SW480 (cell line): ENCODE measurements around the gene SPOCK3.
"Not testable (repeated sequence)": the region's sequence is repeated elsewhere in the genome, so short reads cannot be mapped to it uniquely, and the experiment has no call there.

Experiments
- DNase-seq: peaks from one replicate; pipeline ENCODE4 v3.0.0-alpha.2; 2016; ENCODE audit warnings: low spot score

Gene SPOCK3

DNA sequence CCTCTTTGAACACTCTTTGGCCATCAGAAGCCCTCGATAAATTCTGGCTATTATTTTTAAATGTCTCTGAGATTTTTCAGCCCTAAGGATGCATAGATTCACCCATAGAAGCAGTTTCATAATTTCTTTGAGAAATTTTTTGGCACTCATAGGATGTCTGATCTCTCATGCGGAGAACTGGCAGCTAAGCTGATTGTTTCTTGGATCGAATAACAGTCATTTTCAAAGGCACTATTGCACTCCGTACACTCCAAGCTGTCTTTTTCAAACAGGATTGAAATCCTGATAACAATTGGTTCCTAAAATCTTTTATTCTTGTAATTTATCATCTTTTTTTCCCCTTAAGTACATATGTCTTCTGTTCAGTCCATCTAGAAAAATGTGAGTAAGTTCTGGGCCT is 411.9 kb downstream of the SPOCK3 start:
- DNase-seq, result no peak

DNA sequence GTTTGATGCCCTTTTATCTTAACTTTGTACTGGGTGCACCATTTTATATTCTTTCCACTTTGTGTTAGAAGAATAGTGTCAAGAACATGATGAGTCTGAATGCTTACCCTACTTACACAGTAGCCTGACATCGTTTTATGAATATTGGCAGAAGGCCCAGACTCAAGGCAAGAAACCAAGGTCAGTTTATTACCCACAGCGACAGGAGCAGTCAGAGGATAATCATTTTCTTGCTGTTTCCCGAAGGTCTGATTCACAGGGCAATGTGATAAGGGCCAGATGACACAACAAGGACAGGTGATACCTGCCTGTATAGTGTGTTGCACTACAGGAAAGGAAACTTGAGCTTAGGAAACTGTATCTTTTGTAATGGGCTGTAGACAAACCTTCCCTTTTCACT is 417.4 kb downstream of the SPOCK3 start:
- DNase-seq, result no peak

DNA sequence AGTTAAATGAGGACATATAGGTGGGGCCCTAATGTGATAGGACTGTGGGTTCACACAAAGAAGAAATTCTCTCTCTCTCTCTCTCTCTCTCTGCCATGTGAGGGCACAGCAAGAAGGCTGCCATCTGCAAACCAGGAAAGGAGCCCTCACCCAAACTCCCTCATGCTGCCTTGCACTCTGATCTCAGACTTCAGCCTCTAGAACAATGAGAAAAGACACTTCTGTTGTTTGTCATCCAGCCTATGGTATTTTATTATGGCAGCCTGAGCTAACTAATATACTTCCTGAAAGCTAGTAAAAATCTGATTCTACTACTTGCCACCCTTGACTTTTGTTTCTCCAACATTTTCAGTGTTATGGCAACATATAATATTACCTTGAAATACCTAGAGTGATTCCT is 425.9 kb downstream of the SPOCK3 start:
- DNase-seq, result no peak

DNA sequence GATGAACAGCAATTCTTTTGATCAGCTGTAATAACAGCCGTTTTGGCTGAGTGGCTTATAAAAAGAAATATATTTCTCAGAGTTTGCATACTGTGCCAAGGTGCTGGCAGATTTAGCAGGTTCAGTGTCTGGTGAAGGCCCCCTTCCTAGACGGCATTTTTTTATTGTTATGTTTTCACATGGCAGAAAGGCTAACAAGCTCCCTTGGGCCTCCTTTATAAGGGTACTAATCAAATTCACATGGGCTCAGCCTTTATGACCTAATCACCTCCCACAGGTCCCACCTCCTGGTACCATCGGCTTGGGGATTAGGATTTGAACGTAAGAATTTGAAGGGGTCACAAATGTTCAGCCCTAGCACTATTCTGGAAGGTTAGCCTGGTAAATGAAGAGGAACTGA is 431.9 kb downstream of the SPOCK3 start:
- no peak for DNase-seq

DNA sequence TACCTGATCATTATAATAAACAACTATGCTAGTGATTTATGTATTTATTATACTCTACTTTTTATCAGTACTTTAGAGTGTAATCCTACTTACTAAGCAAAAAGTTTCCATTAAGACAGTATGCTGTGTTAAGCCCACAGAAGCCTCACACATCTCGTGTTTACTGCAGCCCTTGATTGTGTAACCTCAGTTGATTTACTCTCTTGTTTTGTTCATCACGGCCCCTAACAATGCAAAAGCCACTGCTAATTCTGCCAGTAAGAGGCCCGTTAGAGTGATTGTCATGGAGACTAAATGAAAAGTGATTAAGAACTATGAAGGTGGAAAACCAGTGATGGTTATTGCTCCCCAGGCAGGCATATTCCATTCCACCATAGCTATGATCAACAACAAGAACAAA is 436.2 kb downstream of the SPOCK3 start:
- DNase-seq, result no peak

DNA sequence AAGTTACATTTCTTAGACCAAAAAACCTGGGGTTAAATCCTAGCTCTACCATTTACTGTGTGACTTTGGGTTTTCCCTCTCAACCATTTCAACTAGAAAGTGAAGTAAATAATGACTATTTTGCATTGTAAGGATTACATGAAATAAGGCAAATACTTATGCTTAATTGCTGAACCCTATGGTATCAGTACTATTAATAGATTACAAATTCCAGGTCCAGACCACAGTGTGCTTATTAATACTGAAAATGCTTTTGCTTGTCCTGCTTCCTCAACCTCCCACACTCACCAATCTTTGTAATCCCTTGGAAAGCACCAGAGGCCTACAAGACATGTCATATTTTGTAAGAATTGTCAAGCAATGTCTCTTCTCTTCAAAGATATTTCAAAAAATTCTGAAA is 456.5 kb downstream of the SPOCK3 start:
- no peak for DNase-seq

DNA sequence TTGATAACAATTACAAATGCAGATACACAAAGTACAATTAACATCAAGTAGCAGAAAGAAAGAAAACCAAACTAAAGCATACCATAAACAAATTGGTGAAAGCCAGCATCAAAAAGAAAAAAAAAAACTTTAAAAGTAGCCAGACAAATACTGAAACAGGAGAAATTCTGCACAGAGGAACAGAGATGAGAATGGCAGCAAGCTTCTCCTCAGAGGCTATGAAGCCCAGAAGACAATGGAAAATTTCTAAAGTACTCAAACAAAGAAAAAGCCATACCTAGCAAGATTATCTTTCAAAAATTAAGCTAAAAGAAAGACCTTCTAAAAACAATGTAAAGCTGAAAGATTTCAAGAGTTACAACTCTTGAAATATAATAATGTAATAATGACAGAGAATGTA is 471.3 kb downstream of the SPOCK3 start:
- DNase-seq, result no peak

DNA sequence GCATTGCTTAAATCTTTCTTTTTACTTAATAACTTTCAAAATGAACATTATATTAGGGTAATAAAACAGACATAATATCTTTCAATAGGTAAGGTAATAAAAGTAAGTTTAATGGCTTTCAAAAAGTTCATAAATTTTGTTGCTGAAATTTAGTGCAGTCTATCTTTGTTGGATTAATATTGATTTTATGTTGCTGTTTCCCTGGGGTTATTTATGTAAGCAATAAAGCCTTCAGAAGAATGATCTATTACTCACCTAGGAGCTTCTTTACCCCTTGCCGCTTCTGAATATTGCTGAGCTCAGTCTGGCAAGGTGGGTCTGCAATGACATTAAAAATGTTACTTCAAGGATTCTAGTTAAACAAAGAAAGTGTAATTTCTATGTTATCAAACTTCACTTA is 492.6 kb downstream of the SPOCK3 start:
- no peak for DNase-seq

DNA sequence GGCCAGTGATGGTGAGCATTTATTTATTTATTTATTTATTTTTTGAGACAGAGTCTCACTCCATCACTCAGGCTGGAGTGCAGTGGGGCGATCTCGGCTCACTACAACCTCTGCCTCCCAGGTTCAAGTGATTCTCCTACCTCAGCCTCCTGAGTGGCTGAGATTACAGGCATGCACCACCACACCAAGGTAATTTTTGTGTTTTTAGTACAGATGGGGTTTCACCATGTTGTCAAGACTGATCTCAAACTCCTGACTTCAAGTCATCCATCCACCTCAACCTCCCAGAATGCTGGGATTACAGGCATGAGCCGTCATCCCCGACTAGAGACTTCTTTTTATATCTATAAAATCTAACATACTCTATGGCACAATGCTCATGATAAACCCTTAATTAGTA is 495.1 kb downstream of the SPOCK3 start:
- DNase-seq, result not testable (repeated sequence)

DNA sequence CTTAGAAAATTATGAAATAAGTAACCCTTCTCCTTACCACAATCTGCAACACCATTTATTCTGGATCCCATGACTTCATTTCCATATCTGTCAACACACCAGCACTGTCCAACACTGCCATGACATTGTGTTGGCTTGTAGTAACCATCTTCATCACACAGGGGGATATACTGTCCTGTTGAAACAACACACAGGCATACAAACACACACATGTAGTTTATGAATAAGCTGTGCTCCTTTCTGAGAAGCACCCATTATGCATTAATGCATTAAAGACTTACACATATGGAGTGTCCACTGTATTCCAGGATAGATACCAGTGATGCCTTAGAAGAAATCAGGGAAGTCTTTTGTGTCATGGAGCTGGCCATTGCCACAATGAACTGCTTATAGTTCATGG is 496.9 kb downstream of the SPOCK3 start:
- DNase-seq, result no peak

DNA sequence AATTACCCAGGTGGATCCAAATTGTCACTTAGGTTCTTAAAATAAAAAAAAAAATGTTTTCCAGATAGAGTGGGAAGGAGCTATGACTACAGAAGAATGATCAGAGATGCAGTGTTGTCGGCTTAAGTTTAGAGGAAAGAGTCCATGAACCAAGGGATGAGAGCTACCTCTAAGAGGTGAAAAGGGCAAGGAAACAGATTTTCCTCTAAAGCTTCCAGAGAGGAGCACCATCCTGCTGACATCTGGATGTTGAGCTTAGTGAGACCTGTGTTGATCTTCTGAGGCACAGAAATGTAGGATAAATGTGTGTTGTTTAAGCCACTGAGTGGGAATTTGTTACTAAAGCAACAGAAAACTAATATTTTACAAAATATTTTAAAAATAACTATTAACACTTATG is 498.7 kb downstream of the SPOCK3 start:
- no peak for DNase-seq

DNA sequence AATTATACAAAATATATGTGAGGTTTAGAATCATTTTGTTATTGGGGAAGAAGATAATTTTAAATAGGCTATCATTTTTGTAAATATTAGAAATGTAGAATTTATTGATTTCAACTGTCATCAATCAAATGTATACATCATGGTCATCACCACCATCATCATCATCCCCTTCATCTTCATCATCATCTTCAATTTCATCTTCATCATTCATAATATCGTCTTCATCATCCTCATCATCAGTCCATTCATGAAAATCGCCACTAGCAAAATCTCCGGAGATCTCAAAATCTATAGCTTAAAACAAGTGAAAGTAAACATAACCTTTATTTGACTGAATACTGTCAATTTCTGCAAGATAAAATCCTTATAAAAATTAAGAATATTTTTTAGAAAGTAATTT is 499.5 kb downstream of the SPOCK3 start:
- no peak for DNase-seq

DNA sequence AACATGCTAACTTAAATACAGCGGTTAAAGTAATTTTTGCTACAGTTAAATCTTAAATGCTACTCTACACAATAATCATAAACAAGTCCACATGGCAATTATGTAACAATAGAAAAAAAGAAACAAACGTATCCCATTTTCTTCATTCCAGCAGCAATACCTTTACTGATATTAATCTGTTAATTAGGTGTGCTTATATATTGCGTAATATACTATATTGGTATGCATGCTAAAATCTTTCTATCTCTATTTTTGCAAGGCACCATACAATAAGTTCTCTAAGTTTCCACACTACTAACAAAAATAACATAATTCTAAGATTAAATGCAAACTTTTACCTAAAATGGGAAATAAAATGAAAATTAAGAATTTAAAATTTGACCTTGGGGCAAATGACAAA is 500.6 kb downstream of the SPOCK3 start:
- DNase-seq, result no peak

DNA sequence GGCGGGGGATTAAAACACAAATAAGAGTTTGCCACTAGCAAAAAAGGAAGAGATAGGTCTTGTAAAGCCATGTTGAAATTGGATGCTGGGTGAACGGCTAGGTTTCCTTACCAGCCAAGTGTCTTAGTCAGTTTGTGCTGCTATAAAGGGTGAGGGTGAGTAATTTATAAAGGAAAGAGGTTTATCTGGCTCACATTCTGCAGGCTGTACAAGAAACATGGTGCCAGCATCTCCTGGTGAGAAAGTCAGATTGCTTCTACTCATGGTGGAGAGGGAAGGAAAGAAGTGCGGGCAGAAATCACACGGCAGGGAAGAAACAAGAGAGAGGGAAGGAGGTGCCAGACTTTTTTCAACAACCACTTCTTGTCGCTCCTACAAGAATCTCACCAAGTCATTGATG is 507.5 kb downstream of the SPOCK3 start:
- no peak for DNase-seq

DNA sequence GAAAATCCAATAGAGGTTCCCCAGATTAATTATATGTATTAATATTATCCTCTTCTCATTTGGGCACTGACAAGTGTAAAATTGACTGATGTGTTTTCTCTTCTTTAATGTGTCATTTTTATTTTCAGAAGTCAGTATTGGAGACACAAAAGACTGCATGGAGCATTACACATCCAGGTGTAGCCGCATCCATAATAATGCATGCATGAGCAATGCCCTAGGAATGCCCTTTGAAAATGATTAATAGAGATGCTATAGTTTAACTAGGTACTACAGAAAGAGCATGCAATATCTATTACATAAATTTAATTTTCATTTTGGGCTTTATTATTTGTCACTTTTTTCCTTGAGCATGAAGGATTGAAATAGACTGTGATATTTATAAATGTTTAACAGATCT is 509.9 kb downstream of the SPOCK3 start:
- DNase-seq, result peak; percentile 2

DNA sequence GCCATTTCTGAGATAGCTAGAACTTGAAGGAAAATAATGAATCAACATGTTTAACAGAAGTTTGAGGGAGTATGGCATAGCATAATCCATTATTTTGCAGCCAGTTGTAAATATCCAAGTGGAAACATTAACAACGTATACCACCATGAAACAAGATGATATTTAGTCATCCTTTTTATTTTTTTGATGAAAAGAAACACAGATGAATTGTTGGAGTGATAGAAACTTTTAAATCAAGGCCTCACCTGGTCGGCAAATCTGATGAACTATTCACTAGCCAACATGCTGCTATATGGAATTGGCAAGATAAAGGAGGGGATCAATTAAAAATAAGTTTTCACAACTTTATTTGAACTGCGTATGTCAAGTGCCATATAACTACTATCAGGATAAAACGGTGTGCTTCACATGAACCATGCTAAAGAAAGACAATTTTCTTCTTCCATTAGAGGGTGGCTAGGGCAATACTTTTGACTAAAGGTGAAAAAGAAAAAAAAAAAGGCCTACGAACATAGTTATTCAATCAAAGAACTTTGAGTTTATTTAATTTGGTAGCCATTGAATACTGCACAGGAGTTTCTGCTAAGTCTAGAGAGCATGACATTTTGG is 510.7 kb downstream of the SPOCK3 start:
- DNase-seq, result no peak

DNA sequence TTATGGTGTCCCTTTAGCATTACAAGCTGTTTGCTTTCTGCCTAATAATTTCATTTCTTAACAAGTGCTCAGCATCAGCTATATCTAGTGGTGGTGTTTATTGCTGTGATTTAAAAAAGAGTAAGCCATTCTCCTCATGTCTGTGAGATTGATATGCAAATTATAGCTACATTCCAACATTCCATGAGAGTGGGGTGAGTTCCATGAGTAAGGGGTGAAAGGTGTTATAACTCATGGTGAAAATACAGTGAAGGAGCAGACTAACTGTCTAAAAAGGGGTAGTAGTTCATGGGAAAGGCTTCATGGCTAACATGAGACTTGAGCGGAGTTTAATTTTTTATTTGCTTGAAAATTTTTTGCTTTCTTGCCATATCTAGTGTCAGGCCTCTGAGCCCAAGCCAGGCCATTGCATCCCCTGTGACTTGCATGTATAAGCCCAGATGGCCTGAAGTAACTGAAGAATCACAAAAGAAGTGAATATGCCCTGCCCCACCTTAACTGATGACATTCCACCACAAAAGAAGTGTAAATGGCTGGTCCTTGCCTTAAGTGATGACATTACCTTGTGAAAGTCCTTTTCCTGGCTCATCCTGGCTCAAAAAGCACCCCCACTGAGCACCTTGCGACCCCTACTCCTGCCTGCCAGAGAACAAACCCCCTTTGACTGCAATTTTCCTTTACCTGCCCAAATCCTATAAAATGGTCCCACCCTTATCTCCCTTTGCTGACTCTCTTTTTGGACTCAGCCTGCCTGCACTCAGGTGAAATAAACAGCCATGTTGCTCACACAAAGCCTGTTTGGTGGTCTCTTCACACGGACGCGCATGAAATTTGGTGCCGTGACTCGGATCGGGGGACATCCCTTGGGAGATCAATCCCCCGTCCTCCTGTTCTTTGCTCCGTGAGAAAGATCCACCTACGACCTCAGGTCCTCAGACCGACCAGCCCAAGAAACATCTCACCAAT is 518.3 kb downstream of the SPOCK3 start:
- DNase-seq, result not testable (repeated sequence)

DNA sequence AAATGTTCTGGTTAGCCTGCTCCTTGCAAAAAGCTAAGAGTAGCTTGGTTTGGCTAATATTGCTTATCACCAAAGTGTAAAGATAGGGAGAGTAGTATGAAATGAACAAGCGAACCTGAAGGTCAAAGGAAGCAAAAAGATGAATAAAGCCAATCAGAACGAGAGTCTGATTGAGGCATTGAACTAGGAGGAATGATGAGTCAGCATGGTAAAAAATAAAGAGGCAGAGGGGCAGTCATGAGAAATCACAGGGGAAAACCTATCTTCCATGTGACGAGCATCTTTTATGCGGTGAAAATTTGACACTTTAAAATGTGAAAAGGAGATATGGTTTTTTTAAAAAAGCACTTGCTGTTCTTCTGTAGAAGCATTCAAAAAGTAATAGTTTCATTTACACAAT is 533.7 kb downstream of the SPOCK3 start:
- no peak for DNase-seq

DNA sequence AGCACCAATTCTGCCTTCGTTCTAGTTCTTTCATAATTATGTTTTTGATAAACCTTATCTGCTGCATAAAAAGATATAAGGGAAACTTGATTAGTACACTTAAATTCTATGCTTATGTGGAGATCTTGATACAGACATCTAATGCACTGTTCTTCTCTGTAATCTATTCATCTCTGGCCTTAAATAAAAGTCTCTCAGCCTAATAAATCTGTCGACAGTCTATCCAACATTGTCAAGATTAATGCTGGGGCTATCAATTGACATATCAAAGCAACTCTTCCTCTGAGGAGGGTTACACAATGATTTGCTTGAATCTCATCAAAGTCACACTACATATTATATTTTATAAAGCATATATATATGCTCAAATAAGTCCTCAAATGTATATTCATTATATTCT is 545.5 kb downstream of the SPOCK3 start:
- no peak for DNase-seq

DNA sequence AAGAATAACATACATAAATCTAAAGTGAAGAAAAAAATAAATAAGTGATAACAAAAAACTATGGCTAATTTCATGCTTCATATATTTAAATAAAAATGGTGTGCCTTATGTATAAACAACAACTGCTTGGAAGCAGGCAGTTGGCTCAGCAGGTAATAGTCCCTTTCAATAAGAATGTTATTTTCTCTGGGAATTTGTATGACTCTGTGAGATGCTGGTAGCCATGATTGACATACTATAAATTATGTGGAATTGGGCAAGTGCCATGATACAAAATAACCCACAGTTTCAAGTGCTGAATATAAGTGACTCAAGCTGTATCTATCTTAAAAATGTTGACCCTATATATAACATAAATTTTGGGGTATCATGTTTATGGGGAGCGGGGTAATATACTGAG is 546.5 kb downstream of the SPOCK3 start:
- DNase-seq, result no peak
